BJ (cell line): ENCODE measurements around the gene BMERB1. TPM values are rescaled to one million over a fixed set of nuclear protein-coding genes. Genes with fewer than 3 reads are reported as not detected.

Experiments
- CTCF ChIA-PET: fragments of 350-600 bp; formaldehyde crosslinking; extraction: SDS; loops from one replicate; lab custom pipeline; 2021; ENCODE audit warnings: antibody characterized with exemption, inconsistent platforms; lab: Yijun Ruan, JAX
- POLR2A ChIA-PET: fragments of 300-600 bp; sonication (Branson Sonifier 250); formaldehyde crosslinking; extraction: SDS; loops from one replicate; lab custom pipeline; 2021; ENCODE audit warnings: antibody characterized with exemption; lab: Charles Lee
- DNase-seq: peaks from one replicate; pipeline ENCODE4 v3.0.0-alpha.2; 2011; ENCODE audit warnings: low read depth
- H3K27me3 ChIP-seq: 2 replicates; pipeline ENCODE4 v1.6.0; 2011; ENCODE audit warnings: low read length; ENCODE audit not compliant: control insufficient read depth, insufficient read depth
- H3K36me3 ChIP-seq: 2 replicates; pipeline ENCODE4 v1.5.1; 2011; ENCODE audit warnings: low read length; ENCODE audit not compliant: control insufficient read depth, insufficient read depth
- H3K4me3 ChIP-seq: 2 replicates; pipeline ENCODE4 v1.5.1; 2011; ENCODE audit warnings: low read depth, mild to moderate bottlenecking, control low read depth, low read length
- CTCF ChIP-seq: IDR thresholded peaks from 2 replicates; pipeline ENCODE4 v1.5.1; 2011; ENCODE audit warnings: low read depth, mild to moderate bottlenecking, control low read depth, inconsistent platforms, low read length, moderate library complexity; ENCODE audit not compliant: insufficient read depth
- polyA plus RNA-seq: library from polyadenylated mRNA; depleted of rRNA; stranded (reverse); fragments of >200 nt; gene quantifications from 2 replicates; pipeline ENCODE4 v1.2.3, GENCODE V29; 2011

Gene BMERB1
- polyA plus RNA-seq, 1 experiment: 72.8 TPM

- Histone ChIP-seq H3K4me3 (no peak overlapping the region), H3K27me3 (no peaks in the 10 kb centered on the region), H3K36me3 (peaks cover 2% of the 10 kb centered on the region)
- POLR2A ChIA-PET: no interaction called here
- CTCF ChIA-PET: interaction anchor here (1.3 to 1.4 kb wide), 2 partner anchors 32 to 90 kb away, joined by 3 to 6 read pairs; no protein-coding TSS in a partner anchor
- no peak for DNase-seq
- TF ChIP-seq CTCF: no peak
Observed at GRCh38 chr16:15517743-15518377, 83.5 kb downstream of the BMERB1 start.

- no peak for DNase-seq
- no peak for TF ChIP-seq CTCF
- POLR2A ChIA-PET: no interaction called here
Observed at GRCh38 chr16:15518381-15519351, 84.3 kb downstream of the BMERB1 start.

GRCh38 chr16:15519790-15520189 lies 85.4 kb downstream of the BMERB1 start:
- ChIA-PET CTCF (interaction anchor here (0.9 kb wide), 1 partner anchor 95 kb away, joined by 3 read pairs; no protein-coding TSS in a partner anchor), POLR2A (no interaction called here)

More at GRCh38 chr16:15518381-15519351, 84.3 kb downstream of the BMERB1 start:
- CTCF ChIA-PET: interaction anchor here (0.9 to 1.3 kb wide), 2 partner anchors 32 to 94 kb away, joined by 3 read pairs; no protein-coding TSS in a partner anchor
- peaks cover 2% of the 10 kb centered on the region for H3K36me3 ChIP-seq
- no peaks in the 10 kb centered on the region for H3K27me3 ChIP-seq
- H3K4me3 ChIP-seq: no peak overlapping the region

GRCh38 chr16:15521390-15521757 lies 87.0 kb downstream of the BMERB1 start:
- no peak for TF ChIP-seq CTCF
- CTCF ChIA-PET: no interaction called here
- no peak overlapping the region for H3K4me3 ChIP-seq
- POLR2A ChIA-PET: interaction anchor here (0.5 kb wide), 1 partner anchor 44 kb away, joined by 12 read pairs; no protein-coding TSS in a partner anchor
- DNase-seq: no peak
- no peaks in the 10 kb centered on the region for H3K27me3 ChIP-seq
- H3K36me3 ChIP-seq: peaks cover 2% of the 10 kb centered on the region; the same call in 1 of the 2 replicates

More at GRCh38 chr16:15519790-15520189, 85.4 kb downstream of the BMERB1 start:
- H3K4me3 ChIP-seq: no peak overlapping the region
- peaks cover 2% of the 10 kb centered on the region for H3K36me3 ChIP-seq
- H3K27me3 ChIP-seq: no peaks in the 10 kb centered on the region
- TF ChIP-seq CTCF: no peak
- DNase-seq: no peak
